MCF 10A (cell line): ENCODE data around the gene SLC35G6. TPM values are rescaled to one million over a fixed set of nuclear protein-coding genes. Genes with fewer than 3 reads are reported as not detected.

ENCODE experiments used
- BruUV-seq: library from RNA; stranded (reverse); fragments of 400-500 nt; replicated peaks from 2 replicates; lab custom pipeline; 2021; lab: Mats Ljungman, UMichigan
- CTCF ChIA-PET: fragments of 300-600 bp; sonication (Branson Sonifier 250); formaldehyde crosslinking; extraction: SDS; loops from one replicate; lab custom pipeline; 2021; ENCODE audit warnings: antibody characterized with exemption, inconsistent platforms; lab: Yijun Ruan, JAX
- POLR2A ChIA-PET: fragments of 300-600, 350-650 bp; sonication (Branson Sonifier 250); formaldehyde crosslinking; extraction: SDS; loops from one replicate; lab custom pipeline; 2020; ENCODE audit warnings: antibody characterized with exemption, inconsistent platforms; lab: Yijun Ruan, JAX
- DNase-seq: peaks from one replicate; pipeline ENCODE4 v3.0.0-alpha.2; 2018; ENCODE audit not compliant: unreplicated experiment
- H3K27ac Mint-ChIP-seq: one replicate; pipeline ENCODE4 v1.8.0; 2022; ENCODE audit warnings: mild to moderate bottlenecking, low read depth, mixed read lengths; ENCODE audit not compliant: unreplicated experiment
- H3K27me3 Mint-ChIP-seq: one replicate; pipeline ENCODE4 v1.8.0; 2022; ENCODE audit warnings: mixed read lengths; ENCODE audit not compliant: insufficient read depth, unreplicated experiment
- H3K36me3 Mint-ChIP-seq: one replicate; pipeline ENCODE4 v1.8.0; 2022; ENCODE audit warnings: mild to moderate bottlenecking, moderate library complexity, mixed read lengths; ENCODE audit not compliant: insufficient read depth, unreplicated experiment
- H3K4me1 Mint-ChIP-seq: one replicate; pipeline ENCODE4 v1.8.0; 2022; ENCODE audit warnings: mixed read lengths; ENCODE audit not compliant: insufficient read depth, unreplicated experiment
- H3K4me3 Mint-ChIP-seq: one replicate; pipeline ENCODE4 v1.8.0; 2022; ENCODE audit warnings: mild to moderate bottlenecking, moderate library complexity, mixed read lengths; ENCODE audit not compliant: unreplicated experiment
- H3K9me3 Mint-ChIP-seq: one replicate; pipeline ENCODE4 v1.8.0; 2022; ENCODE audit warnings: mixed read lengths; ENCODE audit not compliant: unreplicated experiment
- intact Hi-C: fragments of 100-400 bp; cut with micrococcal nuclease; formaldehyde crosslinking; loops from 2 replicates; pipeline ENCODE4 v1.14.1; 2022
- total RNA-seq: library from RNA; stranded (reverse); gene quantifications from 2 replicates; pipeline ENCODE4 v1.2.3, GENCODE V29; 2022
- TF ChIP-seq, protein P1 (sequence below): fragments of 200-600 bp; IDR thresholded peaks from one replicate; pipeline ENCODE4 v1.8.0; 2022; ENCODE audit warnings: antibody characterized with exemption, mild to moderate bottlenecking; ENCODE audit not compliant: unreplicated experiment

SLC35G6 gene
- total RNA-seq, 1 experiment from 2014 or later = not detected

DNA sequence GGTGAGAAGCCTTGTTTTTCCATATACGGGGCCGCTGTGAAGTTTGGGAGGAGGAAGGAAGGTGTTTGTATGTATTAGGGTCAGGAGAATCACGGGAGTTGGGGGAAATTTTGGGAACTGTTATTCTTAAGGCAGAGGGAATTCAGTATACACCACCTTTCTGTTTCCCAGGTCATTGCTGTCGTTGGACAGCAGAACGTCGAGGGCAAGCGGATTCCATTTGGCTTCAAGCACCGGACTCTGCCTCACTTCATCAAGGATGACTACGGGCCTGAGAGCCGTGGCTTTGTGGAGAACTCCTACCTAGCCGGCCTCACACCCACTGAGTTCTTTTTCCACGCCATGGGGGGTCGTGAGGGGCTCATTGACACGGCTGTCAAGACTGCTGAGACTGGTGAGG lies 20.5 kb downstream of the SLC35G6 start:
- Mint-ChIP-seq H3K4me3 (no peak overlapping the region), H3K4me1 (no peaks in the 10 kb centered on the region), H3K27me3 (no peaks in the 10 kb centered on the region), H3K36me3 (peaks cover 95% of the 10 kb centered on the region), H3K9me3 (no peaks in the 10 kb centered on the region), H3K27ac (no peak overlapping the region)
- no TSS peak for BruUV-seq
- TF ChIP-seq, protein P1, sequence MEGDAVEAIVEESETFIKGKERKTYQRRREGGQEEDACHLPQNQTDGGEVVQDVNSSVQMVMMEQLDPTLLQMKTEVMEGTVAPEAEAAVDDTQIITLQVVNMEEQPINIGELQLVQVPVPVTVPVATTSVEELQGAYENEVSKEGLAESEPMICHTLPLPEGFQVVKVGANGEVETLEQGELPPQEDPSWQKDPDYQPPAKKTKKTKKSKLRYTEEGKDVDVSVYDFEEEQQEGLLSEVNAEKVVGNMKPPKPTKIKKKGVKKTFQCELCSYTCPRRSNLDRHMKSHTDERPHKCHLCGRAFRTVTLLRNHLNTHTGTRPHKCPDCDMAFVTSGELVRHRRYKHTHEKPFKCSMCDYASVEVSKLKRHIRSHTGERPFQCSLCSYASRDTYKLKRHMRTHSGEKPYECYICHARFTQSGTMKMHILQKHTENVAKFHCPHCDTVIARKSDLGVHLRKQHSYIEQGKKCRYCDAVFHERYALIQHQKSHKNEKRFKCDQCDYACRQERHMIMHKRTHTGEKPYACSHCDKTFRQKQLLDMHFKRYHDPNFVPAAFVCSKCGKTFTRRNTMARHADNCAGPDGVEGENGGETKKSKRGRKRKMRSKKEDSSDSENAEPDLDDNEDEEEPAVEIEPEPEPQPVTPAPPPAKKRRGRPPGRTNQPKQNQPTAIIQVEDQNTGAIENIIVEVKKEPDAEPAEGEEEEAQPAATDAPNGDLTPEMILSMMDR = no peak
- ChIA-PET CTCF (interaction anchor here (0.7 kb wide), 1 partner anchor 14 kb away, joined by 3 read pairs; no protein-coding TSS in a partner anchor), POLR2A (no interaction called here)
- intact Hi-C loops = no loop called here
- DNase-seq = no peak

DNA sequence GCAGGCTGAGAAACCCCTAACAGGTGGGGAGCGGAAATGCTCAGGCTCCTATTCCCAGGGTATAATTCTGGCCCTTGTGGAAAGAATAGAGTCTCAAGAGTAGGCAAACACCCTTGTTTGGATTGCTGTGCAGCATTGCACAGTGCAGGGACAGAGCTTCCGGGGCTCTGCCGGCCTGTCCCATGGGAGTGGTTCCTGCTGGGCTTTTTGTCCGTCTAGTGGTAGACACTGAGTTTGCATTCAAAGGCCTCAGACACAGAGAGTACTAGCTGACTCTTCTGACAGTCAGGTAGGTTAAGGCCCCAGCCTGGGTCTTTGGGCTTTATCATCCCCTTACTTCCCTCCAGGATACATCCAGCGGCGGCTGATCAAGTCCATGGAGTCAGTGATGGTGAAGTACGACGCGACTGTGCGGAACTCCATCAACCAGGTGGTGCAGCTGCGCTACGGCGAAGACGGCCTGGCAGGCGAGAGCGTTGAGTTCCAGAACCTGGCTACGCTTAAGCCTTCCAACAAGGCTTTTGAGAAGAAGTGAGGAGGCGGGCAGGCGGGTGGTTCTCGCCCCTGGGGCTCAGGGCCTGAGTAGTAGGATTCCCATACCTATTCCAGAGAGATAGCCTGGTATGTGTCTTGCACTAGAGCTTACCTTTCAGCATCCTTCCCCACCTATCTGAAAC lies 21.1 kb downstream of the SLC35G6 start:
- ChIA-PET POLR2A (no interaction called here), CTCF (interaction anchor here (1.7 kb wide), 1 partner anchor 59 kb away, joined by 7 read pairs; no protein-coding TSS in a partner anchor)
- H3K4me3 Mint-ChIP-seq = no peak overlapping the region
- H3K27me3 Mint-ChIP-seq = no peaks in the 10 kb centered on the region
- no TSS peak for BruUV-seq
- no peak overlapping the region for H3K27ac Mint-ChIP-seq
- peaks cover 95% of the 10 kb centered on the region for H3K36me3 Mint-ChIP-seq
- no peak for DNase-seq
- intact Hi-C loops = no loop called here
- H3K4me1 Mint-ChIP-seq = no peaks in the 10 kb centered on the region
- no peaks in the 10 kb centered on the region for H3K9me3 Mint-ChIP-seq
- TF ChIP-seq, protein P1 = no peak

DNA sequence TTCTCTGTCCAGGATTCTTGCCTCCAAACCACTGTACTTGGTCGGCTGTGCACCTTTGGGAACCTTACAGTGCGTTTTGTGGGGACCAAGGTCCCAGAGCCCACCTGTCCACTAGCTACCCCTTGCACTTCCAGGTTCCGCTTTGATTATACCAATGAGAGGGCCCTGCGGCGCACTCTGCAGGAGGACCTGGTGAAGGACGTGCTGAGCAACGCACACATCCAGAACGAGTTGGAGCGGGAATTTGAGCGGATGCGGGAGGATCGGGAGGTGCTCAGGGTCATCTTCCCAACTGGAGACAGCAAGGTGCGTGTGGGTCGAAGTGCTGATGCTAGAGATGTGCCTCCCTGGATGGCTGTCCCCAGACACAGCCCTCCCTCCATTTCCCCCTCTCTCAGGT lies 21.7 kb downstream of the SLC35G6 start:
- POLR2A ChIA-PET = no interaction called here
- Mint-ChIP-seq H3K4me1 (no peaks in the 10 kb centered on the region), H3K4me3 (no peak overlapping the region), H3K9me3 (no peaks in the 10 kb centered on the region), H3K27me3 (no peaks in the 10 kb centered on the region), H3K36me3 (peaks cover 95% of the 10 kb centered on the region), H3K27ac (no peak overlapping the region)
- CTCF ChIA-PET = interaction anchor here (1.7 kb wide), 1 partner anchor 58 kb away, joined by 7 read pairs; no protein-coding TSS in a partner anchor
- intact Hi-C loops = loop anchor here (1.0 kb wide), 1 partner anchor 68 kb away; the partner anchor contains the start of gene TMEM102
- no peak for DNase-seq
- TF ChIP-seq, protein P1 = peak; percentile 23
- BruUV-seq = no TSS peak

DNA sequence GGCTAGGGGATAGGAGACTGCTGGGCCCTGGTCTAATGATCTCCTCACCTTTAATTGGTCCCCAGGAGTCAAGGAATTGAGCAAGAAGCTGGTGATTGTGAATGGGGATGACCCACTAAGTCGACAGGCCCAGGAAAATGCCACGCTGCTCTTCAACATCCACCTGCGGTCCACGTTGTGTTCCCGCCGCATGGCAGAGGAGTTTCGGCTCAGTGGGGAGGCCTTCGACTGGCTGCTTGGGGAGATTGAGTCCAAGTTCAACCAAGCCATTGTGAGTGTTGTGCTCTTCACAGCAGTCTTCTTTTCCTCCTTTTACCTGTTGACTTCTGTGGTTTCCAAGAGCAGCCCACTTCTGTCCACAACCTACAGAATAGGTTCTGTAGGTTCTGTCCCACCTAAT lies 22.3 kb downstream of the SLC35G6 start:
- CTCF ChIA-PET = interaction anchor here (0.6 to 1.7 kb wide), 2 partner anchors 16 to 57 kb away, joined by 3 to 7 read pairs; no protein-coding TSS in a partner anchor
- Mint-ChIP-seq H3K4me3 (no peak overlapping the region), H3K9me3 (no peaks in the 10 kb centered on the region), H3K27me3 (no peaks in the 10 kb centered on the region), H3K4me1 (no peaks in the 10 kb centered on the region), H3K36me3 (peaks cover 95% of the 10 kb centered on the region), H3K27ac (no peak overlapping the region)
- TF ChIP-seq, protein P1 = no peak
- BruUV-seq = no TSS peak
- DNase-seq = no peak
- intact Hi-C loops = loop anchor here (1.0 kb wide), 1 partner anchor 68 kb away; the partner anchor contains the start of gene TMEM102
- POLR2A ChIA-PET = interaction anchor here (0.5 kb wide), 1 partner anchor 267 kb away, joined by 3 read pairs; no protein-coding TSS in a partner anchor
